ENCODE data around the gene DXO. TPM values are rescaled to one million over a fixed set of nuclear protein-coding genes. Genes with fewer than 3 reads are reported as not detected.

DXO gene
- total and polyA plus RNA-seq, 2 of the 13 experiments (the other 11 are each of a cell fraction or from before 2014, with no cell fraction given): 18.6 to 26.2 TPM

GRCh38 chr6:31971993-31972708 lies at the start of gene DXO (continued):
- TF ChIP-seq IRF9 (CRISPR knock-in tag; IDR thresholded peaks at IDR 0.05; ENCODE audit: borderline replicate concordance): peak; percentile 78
- TF ChIP-seq THYN1 (CRISPR knock-in tag; IDR thresholded peaks at IDR 0.05; ENCODE audit: borderline replicate concordance, low read depth): no peak
- no peak for TF ChIP-seq NONO (IDR thresholded peaks at IDR 0.05)
- peak; percentile 99 for TF ChIP-seq NONO (CRISPR knock-in tag; conservative IDR thresholded peaks at IDR 0.05)
- 0 out of 2 replicates have a peak, but pooled peaks have one; percentile 90 for TF ChIP-seq ZNF577 (CRISPR knock-in tag; IDR thresholded peaks at IDR 0.05; ENCODE audit: borderline replicate concordance, low read depth)
- peak; percentile 77 for TF ChIP-seq PHF21A (CRISPR knock-in tag; IDR thresholded peaks at IDR 0.05)
- no peak for TF ChIP-seq MTF2 (CRISPR knock-in tag; IDR thresholded peaks at IDR 0.05; ENCODE audit: borderline replicate concordance)
- TF ChIP-seq ZNF7 (CRISPR knock-in tag; IDR thresholded peaks at IDR 0.05): no peak
- peak; percentile 46; the same call in 1 of the 2 replicates for TF ChIP-seq BCL6 (CRISPR knock-in tag; IDR thresholded peaks at IDR 0.05)
- peak; percentile 66 for TF ChIP-seq ETV5 (CRISPR knock-in tag; IDR thresholded peaks at IDR 0.05; ENCODE audit: borderline replicate concordance)
- peak; percentile 77; the same call in 1 of the 2 replicates for TF ChIP-seq TARDBP (CRISPR knock-in tag; IDR thresholded peaks at IDR 0.05)
- TF ChIP-seq RBAK (CRISPR knock-in tag; IDR thresholded peaks at IDR 0.05): 0 out of 2 replicates have a peak, but pooled peaks have one; percentile 43
- 0 out of 2 replicates have a peak, but pooled peaks have one; percentile 31 for TF ChIP-seq ARID2 (CRISPR knock-in tag; IDR thresholded peaks at IDR 0.05; ENCODE audit: borderline replicate concordance)
- 0 out of 2 replicates have a peak, but pooled peaks have one; percentile 72 for TF ChIP-seq ZNF713 (CRISPR knock-in tag; IDR thresholded peaks at IDR 0.05)
- no peak for TF ChIP-seq ZNF652 (CRISPR knock-in tag; IDR thresholded peaks at IDR 0.05; ENCODE audit: borderline replicate concordance, low read depth)
- TF ChIP-seq HOXA3 (CRISPR knock-in tag; IDR thresholded peaks at IDR 0.05): peak; percentile 100
- TF ChIP-seq CSRNP2 (CRISPR knock-in tag; conservative IDR thresholded peaks at IDR 0.05; ENCODE audit: low read depth): peak; percentile 90
- no peak for TF ChIP-seq U2AF1 (optimal IDR thresholded peaks at IDR 0.05; ENCODE audit: low read depth, low read length)
- TF ChIP-seq ZNF12 (CRISPR knock-in tag; IDR thresholded peaks at IDR 0.05): peak; percentile 73; the same call in 1 of the 2 replicates
- TF ChIP-seq NFIC (IDR thresholded peaks at IDR 0.05; ENCODE audit: low read length): no peak
- peak; percentile 60; the same call in 1 of the 2 replicates for TF ChIP-seq SNAI1 (CRISPR knock-in tag; IDR thresholded peaks at IDR 0.05; ENCODE audit: borderline replicate concordance)
- TF ChIP-seq SALL1 (CRISPR knock-in tag; IDR thresholded peaks at IDR 0.05): peak; percentile 79; the same call in 1 of the 2 replicates
- no peak for TF ChIP-seq SYNCRIP (IDR thresholded peaks at IDR 0.05; ENCODE audit: insufficient read depth, low read depth, low read length)
- peak; percentile 96 for TF ChIP-seq YEATS2 (CRISPR knock-in tag; IDR thresholded peaks at IDR 0.05; ENCODE audit: borderline replicate concordance)
- TF ChIP-seq SOX5 (CRISPR knock-in tag; IDR thresholded peaks at IDR 0.05; ENCODE audit: borderline replicate concordance): no peak
- peak; percentile 74; the same call in 1 of the 2 replicates for TF ChIP-seq SKIL (CRISPR knock-in tag; IDR thresholded peaks at IDR 0.05; ENCODE audit: borderline replicate concordance)
- peak; percentile 17; the same call in 1 of the 2 replicates for TF ChIP-seq HMG20A (CRISPR knock-in tag; IDR thresholded peaks at IDR 0.05; ENCODE audit: borderline replicate concordance)

Data from HepG2 (cell line).